Gastroesophageal sphincter (tissue), 3 donors: ENCODE results near the gene CD14.

Source experiments
- CTCF ChIP-seq, 4 experiments: fragments of 200-600 bp in 2 of 4; fragments of 450-650 bp in 2 of 4; sonication (generic) in 1 of 4; IDR thresholded peaks; one replicate each; pipeline ENCODE4 v1.5.1; 2017 to 2019; ENCODE audit warnings: antibody characterized with exemption in 4 of 4, mild to moderate bottlenecking in 2 of 4, moderate library complexity in 2 of 4
- POLR2A ChIP-seq, 2 donors: fragments of 450-650 bp; IDR thresholded peaks; one replicate each; pipeline ENCODE4 v1.6.1; 2017; ENCODE audit warnings: antibody characterized with exemption in 2 of 2, mild to moderate bottlenecking in 2 of 2, moderate library complexity in 1 of 2

- TF ChIP-seq CTCF (IDR thresholded peaks at IDR 0.05) (no peak), POLR2A (IDR thresholded peaks at IDR 0.05) (no peak)
These were observed 34.1 kb downstream of the CD14 start for GRCh38 chr5:140598836-140599235.
